HepG2 (cell line): Measurements from ENCODE around the gene TOP1. TPM values are rescaled to one million over a fixed set of nuclear protein-coding genes. Genes with fewer than 3 reads are reported as not detected.

ENCODE experiments used
- CBX2 ChIP-seq, 2 experiments: fragments of 200-600 bp in 1 of 2; sonication (generic); formaldehyde crosslinking in 1 of 2; IDR thresholded peaks; 2 replicates each; pipeline versions ENCODE4 v1.7.0 to v1.8.1; 2018 to 2022; ENCODE audit warnings: low read depth in 2 of 2, low read length in 1 of 2, mild to moderate bottlenecking in 1 of 2, missing genetic modification reagents in 1 of 2
- DNMT3B ChIP-seq: conservative IDR thresholded peaks from 2 replicates; pipeline ENCODE4 v1.6.1; 2016; ENCODE audit warnings: missing biosample characterization, control low read depth
- DPF2 ChIP-seq: sonication (generic); formaldehyde crosslinking; IDR thresholded peaks from 2 replicates; pipeline ENCODE4 v1.4.0; 2020; ENCODE audit warnings: mild to moderate bottlenecking, low read depth, missing genetic modification reagents, borderline replicate concordance
- FOSL1 ChIP-seq: sonication (generic); formaldehyde crosslinking; IDR thresholded peaks from 2 replicates; pipeline ENCODE4 v1.9.0; 2021; ENCODE audit warnings: missing genetic modification reagents, borderline replicate concordance
- HNRNPUL1 ChIP-seq: fragments of 200-400 bp; formaldehyde crosslinking; IDR thresholded peaks from 2 replicates; pipeline ENCODE4 v1.6.1; 2017; ENCODE audit warnings: low read depth, mild to moderate bottlenecking, low read length, moderate library complexity
- HOXA3 ChIP-seq: sonication (generic); formaldehyde crosslinking; IDR thresholded peaks from 2 replicates; pipeline ENCODE4 v1.5.0; 2020; ENCODE audit warnings: missing genetic modification reagents
- MAFK ChIP-seq, 2 experiments: IDR thresholded peaks in 1 of 2; conservative IDR thresholded peaks in 1 of 2; 2 replicates each; pipeline ENCODE4 v1.6.1; 2011; ENCODE audit warnings: improper control_type of control experiment in 2 of 2, low read length in 2 of 2
- MED8 ChIP-seq: sonication (generic); formaldehyde crosslinking; IDR thresholded peaks from 2 replicates; pipeline ENCODE4 v1.8.1; 2023; ENCODE audit warnings: mild to moderate bottlenecking, missing genetic modification reagents; ENCODE audit not compliant: insufficient replicate concordance
- RFX1 ChIP-seq: fragments of 450-650 bp; IDR thresholded peaks from 2 replicates; pipeline ENCODE4 v1.6.1; 2017
- SP140L ChIP-seq: sonication (generic); formaldehyde crosslinking; IDR thresholded peaks from 2 replicates; pipeline ENCODE4 v1.4.0; 2020; ENCODE audit warnings: missing genetic modification reagents, borderline replicate concordance
- SRF ChIP-seq: IDR thresholded peaks from 2 replicates; pipeline ENCODE4 v1.6.1; 2011; ENCODE audit warnings: mild to moderate bottlenecking, low read depth, low read length, moderate library complexity
- TCF12 ChIP-seq, 2 experiments: fragments of 450-650 bp in 1 of 2; sonication (generic) in 1 of 2; formaldehyde crosslinking in 1 of 2; IDR thresholded peaks; 2 replicates each; pipeline versions ENCODE4 v1.6.1 to v1.8.0; 2017 to 2022; ENCODE audit warnings: antibody characterized with exemption in 1 of 2, mild to moderate bottlenecking in 1 of 2, missing genetic modification reagents in 1 of 2, moderate library complexity in 1 of 2
- TOPORS ChIP-seq: sonication (generic); formaldehyde crosslinking; IDR thresholded peaks from 2 replicates; pipeline ENCODE4 v1.8.0; 2023; ENCODE audit warnings: mild to moderate bottlenecking, missing genetic modification reagents
- ZIK1 ChIP-seq: sonication (generic); formaldehyde crosslinking; IDR thresholded peaks from 2 replicates; pipeline ENCODE4 v1.5.0; 2020; ENCODE audit warnings: mild to moderate bottlenecking, low read depth, missing genetic modification reagents, borderline replicate concordance
- ZNF143 ChIP-seq: sonication (generic); formaldehyde crosslinking; IDR thresholded peaks from 2 replicates; pipeline ENCODE4 v1.4.0; 2020; ENCODE audit warnings: missing genetic modification reagents
- ZNF230 ChIP-seq: sonication (generic); formaldehyde crosslinking; IDR thresholded peaks from 2 replicates; pipeline ENCODE4 v1.4.0; 2020; ENCODE audit warnings: mild to moderate bottlenecking, missing genetic modification reagents
- ZNF33A ChIP-seq: sonication (generic); formaldehyde crosslinking; IDR thresholded peaks from 2 replicates; pipeline ENCODE4 v1.5.1; 2020; ENCODE audit warnings: missing genetic modification reagents, mild to moderate bottlenecking, moderate library complexity, borderline replicate concordance
- ZNF382 ChIP-seq: sonication (generic); formaldehyde crosslinking; IDR thresholded peaks from 2 replicates; pipeline ENCODE4 v1.5.0; 2020; ENCODE audit warnings: missing genetic modification reagents, mild to moderate bottlenecking, borderline replicate concordance
- ZNF569 ChIP-seq: sonication (generic); formaldehyde crosslinking; IDR thresholded peaks from 2 replicates; pipeline ENCODE4 v1.5.0; 2020; ENCODE audit warnings: mild to moderate bottlenecking, missing genetic modification reagents, moderate library complexity, borderline replicate concordance
- ZNF772 ChIP-seq: sonication (generic); formaldehyde crosslinking; IDR thresholded peaks from 2 replicates; pipeline ENCODE4 v1.5.0; 2020; ENCODE audit warnings: mild to moderate bottlenecking, missing genetic modification reagents
- ZNF780A ChIP-seq: sonication (generic); formaldehyde crosslinking; IDR thresholded peaks from 2 replicates; pipeline ENCODE4 v1.8.0; 2022; ENCODE audit warnings: mild to moderate bottlenecking, missing genetic modification reagents, moderate library complexity
- polyA plus RNA-seq, 8 experiments: library from polyadenylated mRNA; depleted of rRNA in 3 of 8; stranded (reverse) in 7 of 8; unstranded in 1 of 8; fragments of >200 nt; fragmentation: Illumina TruSeq in 4 of 8; extraction: Trizol in 4 of 8; gene quantifications; 2 replicates each; pipeline versions ENCODE4 v1.2.1 to v1.2.3, GENCODE V29; 2011 to 2016; ENCODE audit warnings: low read depth in 4 of 8, missing spikeins in 1 of 8, mixed read lengths in 1 of 8; ENCODE audit not compliant: insufficient read depth in 1 of 8
- total RNA-seq, 5 experiments: library from RNA; depleted of rRNA; stranded (reverse); fragments of >200 nt; fragmentation: Illumina TruSeq; extraction: Trizol; gene quantifications; 2 replicates each; pipeline ENCODE4 v1.2.3, GENCODE V29; 2016; ENCODE audit warnings: low read depth in 1 of 5
- TF ChIP-seq, protein P1 (sequence below): IDR thresholded peaks from 2 replicates; pipeline ENCODE4 v1.6.1; 2012; ENCODE audit warnings: inconsistent platforms
- TF ChIP-seq, protein P2 (sequence below): sonication (generic); formaldehyde crosslinking; IDR thresholded peaks from 2 replicates; pipeline ENCODE4 v1.8.1; 2022; ENCODE audit warnings: mild to moderate bottlenecking, missing genetic modification reagents
- TF ChIP-seq, protein P3 (sequence below): sonication (generic); formaldehyde crosslinking; IDR thresholded peaks from 2 replicates; pipeline ENCODE4 v1.9.0; 2022; ENCODE audit warnings: missing genetic modification reagents, mild to moderate bottlenecking, borderline replicate concordance
- TF ChIP-seq, protein P4 (sequence below): fragments of 450-650 bp; IDR thresholded peaks from 2 replicates; pipeline ENCODE4 v1.6.1; 2016

The TOP1 gene
- total and polyA plus RNA-seq, 2 of the 13 experiments (the other 11 are each of a cell fraction or from before 2014, with no cell fraction given) = 10.2 to 19.4 TPM

DNA sequence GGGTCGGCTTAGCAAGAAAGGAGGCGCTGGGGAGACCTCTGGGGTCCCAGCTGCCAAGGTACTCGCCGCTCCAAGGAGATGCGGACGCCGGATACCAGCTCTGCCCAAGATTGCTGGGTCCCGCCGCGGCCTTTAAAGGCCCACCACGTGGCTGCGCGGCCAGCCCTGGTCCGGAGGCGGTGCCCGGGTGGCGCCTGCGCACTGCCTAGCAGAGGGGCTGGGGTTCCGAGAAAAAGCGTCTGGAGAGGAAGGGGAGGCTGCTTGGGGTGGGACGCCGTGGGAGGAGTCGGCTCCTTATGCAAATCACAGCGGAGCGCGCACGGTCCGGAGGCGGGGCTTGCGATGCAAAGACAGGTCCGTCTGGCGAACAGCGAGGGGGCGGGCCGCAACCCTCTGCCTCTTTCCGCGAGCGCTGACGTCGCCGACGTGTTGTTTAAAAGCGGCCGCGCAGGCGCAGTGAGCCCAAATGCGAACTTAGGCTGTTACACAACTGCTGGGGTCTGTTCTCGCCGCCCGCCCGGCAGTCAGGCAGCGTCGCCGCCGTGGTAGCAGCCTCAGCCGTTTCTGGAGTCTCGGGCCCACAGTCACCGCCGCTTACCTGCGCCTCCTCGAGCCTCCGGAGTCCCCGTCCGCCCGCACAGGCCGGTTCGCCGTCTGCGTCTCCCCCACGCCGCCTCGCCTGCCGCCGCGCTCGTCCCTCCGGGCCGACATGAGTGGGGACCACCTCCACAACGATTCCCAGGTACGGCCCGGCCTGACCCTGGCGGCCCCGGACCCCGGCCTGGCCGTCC is at the start of gene TOP1 (continued):
- TF ChIP-seq, protein P1, sequence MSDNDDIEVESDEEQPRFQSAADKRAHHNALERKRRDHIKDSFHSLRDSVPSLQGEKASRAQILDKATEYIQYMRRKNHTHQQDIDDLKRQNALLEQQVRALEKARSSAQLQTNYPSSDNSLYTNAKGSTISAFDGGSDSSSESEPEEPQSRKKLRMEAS = peak; percentile 100
- peak; percentile 72 for TF ChIP-seq TOPORS
- TF ChIP-seq, protein P2, sequence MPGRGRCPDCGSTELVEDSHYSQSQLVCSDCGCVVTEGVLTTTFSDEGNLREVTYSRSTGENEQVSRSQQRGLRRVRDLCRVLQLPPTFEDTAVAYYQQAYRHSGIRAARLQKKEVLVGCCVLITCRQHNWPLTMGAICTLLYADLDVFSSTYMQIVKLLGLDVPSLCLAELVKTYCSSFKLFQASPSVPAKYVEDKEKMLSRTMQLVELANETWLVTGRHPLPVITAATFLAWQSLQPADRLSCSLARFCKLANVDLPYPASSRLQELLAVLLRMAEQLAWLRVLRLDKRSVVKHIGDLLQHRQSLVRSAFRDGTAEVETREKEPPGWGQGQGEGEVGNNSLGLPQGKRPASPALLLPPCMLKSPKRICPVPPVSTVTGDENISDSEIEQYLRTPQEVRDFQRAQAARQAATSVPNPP (CRISPR knock-in tag) = peak; percentile 82; the same call in 1 of the 2 replicates
- TF ChIP-seq ZNF569 (CRISPR knock-in tag) = no peak
- no peak for TF ChIP-seq RFX1
- no peak; the same call in 1 of the 2 replicates for TF ChIP-seq SP140L (CRISPR knock-in tag)
- 0 out of 2 replicates have a peak, but pooled peaks have one; percentile 8 for TF ChIP-seq ZNF143 (CRISPR knock-in tag)
- TF ChIP-seq DNMT3B (CRISPR knock-in tag) = peak; percentile 50
- no peak for TF ChIP-seq MAFK (conservative IDR thresholded peaks at IDR 0.05 in 1 of 2, IDR thresholded peaks at IDR 0.05 in 1 of 2; ENCODE audit: low read length in 2 of 2)
- TF ChIP-seq, protein P3, sequence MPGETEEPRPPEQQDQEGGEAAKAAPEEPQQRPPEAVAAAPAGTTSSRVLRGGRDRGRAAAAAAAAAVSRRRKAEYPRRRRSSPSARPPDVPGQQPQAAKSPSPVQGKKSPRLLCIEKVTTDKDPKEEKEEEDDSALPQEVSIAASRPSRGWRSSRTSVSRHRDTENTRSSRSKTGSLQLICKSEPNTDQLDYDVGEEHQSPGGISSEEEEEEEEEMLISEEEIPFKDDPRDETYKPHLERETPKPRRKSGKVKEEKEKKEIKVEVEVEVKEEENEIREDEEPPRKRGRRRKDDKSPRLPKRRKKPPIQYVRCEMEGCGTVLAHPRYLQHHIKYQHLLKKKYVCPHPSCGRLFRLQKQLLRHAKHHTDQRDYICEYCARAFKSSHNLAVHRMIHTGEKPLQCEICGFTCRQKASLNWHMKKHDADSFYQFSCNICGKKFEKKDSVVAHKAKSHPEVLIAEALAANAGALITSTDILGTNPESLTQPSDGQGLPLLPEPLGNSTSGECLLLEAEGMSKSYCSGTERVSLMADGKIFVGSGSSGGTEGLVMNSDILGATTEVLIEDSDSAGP (CRISPR knock-in tag) = peak; percentile 89; the same call in 1 of the 2 replicates
- peak; percentile 70; the same call in 1 of the 2 replicates for TF ChIP-seq HNRNPUL1
- TF ChIP-seq ZNF230 (CRISPR knock-in tag) = peak; percentile 84; the same call in 1 of the 2 replicates
- TF ChIP-seq SRF = peak; percentile 59; the same call in 1 of the 2 replicates
- TF ChIP-seq ZIK1 (CRISPR knock-in tag) = peak; percentile 66
- TF ChIP-seq FOSL1 = peak; percentile 46; the same call in 1 of the 2 replicates
- TF ChIP-seq TCF12 (IDR thresholded peaks at IDR 0.05) = no peak
- 0 out of 2 replicates have a peak, but pooled peaks have one; percentile 57 for TF ChIP-seq TCF12 (CRISPR knock-in tag; IDR thresholded peaks at IDR 0.05)
- TF ChIP-seq ZNF772 (CRISPR knock-in tag) = no peak; the same call in 1 of the 2 replicates
- TF ChIP-seq ZNF33A (CRISPR knock-in tag) = no peak
- TF ChIP-seq, protein P4, sequence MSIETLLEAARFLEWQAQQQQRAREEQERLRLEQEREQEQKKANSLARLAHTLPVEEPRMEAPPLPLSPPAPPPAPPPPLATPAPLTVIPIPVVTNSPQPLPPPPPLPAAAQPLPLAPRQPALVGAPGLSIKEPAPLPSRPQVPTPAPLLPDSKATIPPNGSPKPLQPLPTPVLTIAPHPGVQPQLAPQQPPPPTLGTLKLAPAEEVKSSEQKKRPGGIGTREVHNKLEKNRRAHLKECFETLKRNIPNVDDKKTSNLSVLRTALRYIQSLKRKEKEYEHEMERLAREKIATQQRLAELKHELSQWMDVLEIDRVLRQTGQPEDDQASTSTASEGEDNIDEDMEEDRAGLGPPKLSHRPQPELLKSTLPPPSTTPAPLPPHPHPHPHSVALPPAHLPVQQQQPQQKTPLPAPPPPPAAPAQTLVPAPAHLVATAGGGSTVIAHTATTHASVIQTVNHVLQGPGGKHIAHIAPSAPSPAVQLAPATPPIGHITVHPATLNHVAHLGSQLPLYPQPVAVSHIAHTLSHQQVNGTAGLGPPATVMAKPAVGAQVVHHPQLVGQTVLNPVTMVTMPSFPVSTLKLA = peak; percentile 96
- no peak for TF ChIP-seq ZNF780A
- no peak for TF ChIP-seq CBX2 (IDR thresholded peaks at IDR 0.05; ENCODE audit: low read depth, low read length)
- TF ChIP-seq CBX2 (CRISPR knock-in tag; IDR thresholded peaks at IDR 0.05; ENCODE audit: low read depth) = no peak
- TF ChIP-seq HOXA3 (CRISPR knock-in tag) = peak; percentile 68; the same call in 1 of the 2 replicates
- TF ChIP-seq DPF2 (CRISPR knock-in tag) = no peak
- TF ChIP-seq ZNF382 = no peak
- no peak for TF ChIP-seq MED8 (CRISPR knock-in tag)
